Measurements from ENCODE around the gene SKP2.
"Not testable (repeated sequence)": the region's sequence is repeated elsewhere in the genome, so short reads cannot be mapped to it uniquely, and the experiment has no call there.

SKP2 gene

DNA sequence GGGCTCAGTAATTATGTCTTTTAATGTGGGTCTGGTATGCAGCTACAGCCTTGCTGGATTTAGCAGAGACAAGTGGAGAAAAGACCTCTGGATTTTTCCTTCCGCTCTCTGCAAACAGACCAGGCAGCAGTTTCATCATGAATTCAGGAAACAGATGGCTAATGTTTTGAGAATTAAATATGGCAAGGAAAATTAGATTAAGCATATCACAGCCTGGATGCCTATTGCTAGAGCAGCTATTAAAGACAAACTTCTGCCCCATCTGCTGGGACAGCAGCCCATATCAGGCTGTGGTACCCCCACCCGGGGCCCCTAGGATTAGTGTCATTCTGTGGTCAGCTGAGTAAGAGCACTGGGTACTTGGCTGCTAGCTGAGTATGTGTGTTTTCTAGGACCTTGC lies 6.2 kb downstream of the SKP2 start:
- DNase-seq: no peak

DNA sequence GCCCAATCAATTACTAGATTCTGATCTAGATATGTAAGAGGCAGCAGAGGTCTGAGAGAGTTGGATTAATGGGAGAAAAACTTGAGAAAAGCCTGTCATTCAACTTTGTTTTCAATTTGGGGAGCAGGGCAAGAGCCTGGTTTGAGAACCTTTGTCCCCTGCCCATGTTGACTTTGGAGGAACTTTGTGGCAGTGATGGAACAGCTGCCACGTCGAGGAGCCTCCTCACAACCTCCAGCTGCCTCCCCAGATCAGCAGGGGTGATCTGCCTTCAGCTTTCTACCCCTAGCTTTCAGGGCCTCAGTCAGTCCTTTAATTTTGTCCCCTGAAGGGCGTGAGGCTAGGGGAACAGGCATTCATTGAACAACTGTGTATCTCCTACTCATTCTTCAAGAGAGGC lies 8.7 kb downstream of the SKP2 start:
- DNase-seq: no peak

GRCh38 chr5:36161361-36161760 lies 9.4 kb downstream of the SKP2 start:
- DNase-seq: no peak

DNA sequence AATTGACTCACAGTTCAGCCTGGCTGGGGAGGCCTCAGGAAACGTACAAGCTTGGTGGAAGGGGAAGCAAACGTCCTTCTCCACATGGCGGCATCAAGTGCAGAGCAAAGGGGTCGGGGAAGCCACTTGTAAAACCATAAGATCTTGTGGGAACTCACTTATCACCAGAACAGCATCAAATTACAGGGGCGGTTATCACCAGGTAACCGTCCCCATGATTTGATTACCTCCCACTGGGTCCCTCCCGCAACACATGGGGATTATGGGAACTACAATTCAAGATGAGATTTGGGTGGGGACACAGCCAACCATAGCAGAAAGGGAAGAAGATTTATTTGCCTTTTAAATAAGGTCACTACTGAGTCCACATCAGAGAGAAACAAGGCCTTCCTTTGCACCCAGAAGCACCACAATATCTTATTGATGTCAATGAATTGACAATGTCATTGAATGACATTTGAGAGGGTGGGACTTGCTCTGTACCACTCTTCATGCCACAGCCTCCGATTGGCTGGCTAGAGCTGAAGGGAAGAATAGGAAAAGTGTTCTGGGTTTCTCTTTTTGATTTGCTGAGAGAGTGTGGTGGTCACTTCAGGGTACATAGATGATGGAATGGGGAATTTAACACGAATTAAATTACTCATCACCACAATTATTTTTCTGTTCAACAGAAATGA lies 11.0 kb downstream of the SKP2 start:
- no peak for DNase-seq

- peak; percentile 45 for DNase-seq
These were observed 12.6 kb downstream of the SKP2 start for GRCh38 chr5:36164461-36164860.

DNA sequence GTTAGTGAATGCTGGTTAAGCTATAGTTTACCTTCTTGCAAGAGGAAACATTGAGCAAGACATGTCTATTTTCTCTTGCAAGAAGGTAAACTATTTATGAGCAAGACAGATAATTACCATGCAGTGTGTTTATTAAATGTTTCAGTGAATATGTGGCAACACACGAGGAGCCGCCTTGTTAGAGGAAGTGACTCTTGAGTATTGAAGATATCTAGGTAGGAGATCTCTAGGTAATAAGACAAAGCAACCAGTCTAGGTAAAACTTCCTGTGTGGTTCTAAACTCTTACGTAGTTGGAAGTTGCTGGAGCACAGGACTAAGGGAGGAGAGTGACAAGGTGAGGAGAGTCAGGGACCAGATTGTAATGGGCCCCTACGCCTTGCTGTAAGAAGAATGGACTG lies 16.8 kb downstream of the SKP2 start:
- no peak for DNase-seq

GRCh38 chr5:36170832-36171424 lies 19.0 kb downstream of the SKP2 start:
- DNase-seq: no peak

DNA sequence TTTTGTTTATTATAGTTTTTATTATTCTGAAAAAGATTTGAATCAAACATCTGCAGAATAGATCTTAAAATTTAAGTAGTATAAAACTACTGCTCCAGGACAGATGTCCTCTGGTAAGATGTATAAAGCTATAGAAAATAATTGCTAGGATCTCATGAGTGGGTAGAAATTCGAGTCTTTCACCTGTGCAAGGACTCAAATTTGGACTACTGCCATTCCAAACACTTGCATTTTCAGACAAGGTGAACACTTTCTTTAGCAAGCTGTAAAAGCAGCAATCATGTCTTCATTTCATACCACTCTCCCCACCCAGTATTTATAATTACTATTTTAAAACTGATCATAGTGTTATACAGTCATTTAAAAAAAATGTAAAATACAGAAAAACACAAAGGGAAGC lies 20.7 kb downstream of the SKP2 start:
- DNase-seq: no peak

GRCh38 chr5:36173426-36173825 lies 21.5 kb downstream of the SKP2 start:
- DNase-seq: no peak

DNA sequence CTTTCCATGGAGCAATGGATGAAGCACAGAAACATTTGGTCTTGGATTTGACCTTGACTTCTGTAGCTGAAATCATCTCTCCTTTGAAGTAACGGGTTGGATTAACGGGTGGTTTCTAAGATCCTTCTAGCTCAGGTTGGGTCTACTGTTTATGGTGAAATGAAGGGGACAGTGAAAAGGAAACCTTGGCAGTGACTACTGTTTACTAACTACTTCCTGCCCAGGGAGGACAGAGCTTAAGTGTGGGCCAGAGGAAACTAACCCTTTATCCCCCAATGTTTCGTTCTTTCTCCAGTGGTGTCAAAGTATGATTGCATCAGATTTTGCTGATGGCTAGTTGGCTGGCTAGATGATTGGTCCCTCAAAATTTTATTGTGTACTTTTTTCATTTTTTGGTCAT lies 22.2 kb downstream of the SKP2 start:
- DNase-seq: no peak

DNA sequence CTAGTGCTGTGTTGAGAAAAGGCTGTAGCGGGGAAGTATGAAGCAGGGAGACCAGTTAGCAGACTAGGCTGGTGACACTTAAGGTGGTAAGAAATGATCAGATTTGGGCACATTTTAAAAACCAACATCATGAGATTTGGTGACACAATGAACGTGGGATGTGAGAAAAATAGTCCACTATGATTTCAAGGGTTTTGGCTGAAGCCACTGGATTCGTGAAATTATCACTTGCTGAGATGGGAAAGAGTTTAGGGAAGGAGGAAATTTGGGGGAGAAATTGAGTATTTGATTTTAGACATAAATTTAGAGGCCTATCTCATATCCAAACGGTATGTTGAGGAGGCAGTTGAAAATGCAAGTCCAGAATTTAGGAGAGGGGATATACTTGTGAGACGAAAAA lies 23.1 kb downstream of the SKP2 start:
- DNase-seq: no peak

DNA sequence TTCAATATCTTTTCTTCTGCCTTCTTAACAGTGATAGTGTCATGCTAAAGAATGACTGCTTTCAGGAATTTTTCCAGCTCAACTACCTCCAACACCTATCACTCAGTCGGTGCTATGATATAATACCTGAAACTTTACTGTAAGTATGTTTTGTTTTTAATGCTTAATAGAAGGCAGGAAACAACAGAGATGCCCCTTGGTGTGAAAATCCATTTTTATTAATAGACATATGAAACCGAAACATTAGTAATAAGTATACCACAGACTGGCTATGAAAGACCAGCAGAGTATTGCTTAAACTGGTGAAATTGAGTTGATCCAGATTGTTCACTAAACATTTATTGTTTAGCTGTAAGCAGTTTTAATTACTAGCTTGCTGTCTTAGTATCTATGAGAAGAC lies 25.2 kb downstream of the SKP2 start:
- no peak for DNase-seq

DNA sequence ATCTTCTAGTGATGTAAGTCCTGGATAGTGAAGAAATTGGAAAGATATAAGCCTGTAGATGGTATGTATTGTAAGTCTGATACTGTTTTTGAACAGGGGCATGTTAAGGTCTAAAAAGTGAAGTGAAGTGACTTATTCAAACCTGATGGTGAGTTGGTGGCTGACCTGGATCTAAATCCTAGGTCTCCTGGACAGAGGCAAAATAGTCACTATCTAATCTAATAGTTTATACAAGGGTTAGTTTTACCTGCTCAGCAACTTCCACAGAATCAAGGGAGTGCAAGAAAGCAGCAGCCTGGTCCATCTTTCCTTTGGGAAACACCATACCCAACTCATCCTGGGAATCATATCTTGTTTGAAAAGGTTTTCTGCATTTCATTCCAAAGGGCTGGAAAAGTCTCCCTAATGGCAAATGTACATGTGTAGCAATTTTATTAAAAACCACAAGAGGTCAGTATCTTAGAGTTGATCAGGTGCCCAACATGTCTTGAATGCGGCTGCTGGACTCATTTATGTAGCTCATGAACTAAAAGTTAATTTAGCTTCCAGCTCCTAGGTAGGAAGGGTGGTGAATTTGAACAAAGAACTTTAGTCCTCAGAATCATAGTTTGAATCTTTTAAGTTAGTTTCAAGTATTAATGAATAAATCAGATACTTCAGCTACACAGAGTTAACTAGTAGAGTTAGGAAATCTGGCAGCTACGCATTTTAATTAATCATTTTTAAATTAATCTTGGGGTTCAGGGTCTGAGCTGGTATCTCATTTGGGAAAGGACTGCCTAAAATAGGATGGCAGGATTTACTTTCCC lies 26.0 kb downstream of the SKP2 start:
- no peak for DNase-seq

DNA sequence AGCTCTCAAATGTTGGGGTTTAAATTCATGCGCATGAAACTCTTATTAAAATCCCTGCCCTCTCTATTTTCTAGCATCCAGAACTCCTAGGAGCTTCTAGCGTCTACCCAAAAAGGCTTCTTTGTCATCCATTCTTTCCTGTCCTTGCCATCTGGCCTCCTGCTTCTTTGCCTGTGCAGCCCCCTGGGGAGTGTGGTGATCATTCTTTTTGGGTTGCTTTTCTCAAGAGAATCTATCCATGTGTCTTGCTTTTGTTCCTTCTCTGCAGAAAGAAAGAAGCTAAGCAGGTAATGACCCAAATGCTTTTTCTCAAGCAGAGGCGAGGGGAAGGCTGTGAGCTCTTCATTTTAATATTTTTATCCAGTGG lies 26.6 kb downstream of the SKP2 start:
- no peak for DNase-seq

- no peak for DNase-seq
These were observed 28.0 kb downstream of the SKP2 start for GRCh38 chr5:36179950-36180349.

DNA sequence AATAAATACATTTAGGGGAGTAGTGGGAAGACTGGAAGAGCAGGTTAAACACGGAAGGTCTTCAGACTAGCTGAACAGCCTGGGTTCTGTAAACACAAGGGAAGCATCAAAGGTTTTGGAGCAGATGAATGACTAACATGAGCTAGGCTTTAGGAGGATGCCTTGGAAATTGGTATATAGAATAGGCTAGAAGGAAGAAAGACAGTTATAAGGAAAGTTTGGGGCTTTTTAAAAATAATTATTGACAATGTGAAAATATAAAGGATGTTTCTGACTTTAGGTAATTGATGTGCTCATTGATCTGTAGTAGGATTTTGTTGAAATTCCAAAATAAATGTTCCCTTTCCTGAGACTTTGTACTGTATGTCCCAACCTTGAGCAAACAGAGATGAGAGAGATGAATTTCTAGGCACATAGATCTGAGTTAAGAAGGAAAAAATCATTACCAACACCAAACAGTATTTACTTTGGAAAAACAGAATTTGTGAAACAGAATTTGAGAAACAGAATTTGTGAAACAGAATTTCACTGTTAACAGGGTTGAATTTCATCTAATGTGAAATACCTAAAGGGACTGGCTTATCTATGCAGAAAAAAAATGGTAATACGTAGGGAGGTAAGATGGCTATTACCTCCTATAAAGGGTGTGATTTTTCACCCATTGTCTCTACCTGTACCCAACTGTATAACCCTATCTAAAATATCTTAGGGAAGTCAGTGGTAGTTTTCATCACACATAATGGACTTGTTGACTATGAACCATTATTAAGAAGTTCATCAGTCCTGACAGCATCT lies 28.8 kb downstream of the SKP2 start:
- DNase-seq: no peak

GRCh38 chr5:36181774-36182173 lies 29.9 kb downstream of the SKP2 start:
- DNase-seq: no peak

DNA sequence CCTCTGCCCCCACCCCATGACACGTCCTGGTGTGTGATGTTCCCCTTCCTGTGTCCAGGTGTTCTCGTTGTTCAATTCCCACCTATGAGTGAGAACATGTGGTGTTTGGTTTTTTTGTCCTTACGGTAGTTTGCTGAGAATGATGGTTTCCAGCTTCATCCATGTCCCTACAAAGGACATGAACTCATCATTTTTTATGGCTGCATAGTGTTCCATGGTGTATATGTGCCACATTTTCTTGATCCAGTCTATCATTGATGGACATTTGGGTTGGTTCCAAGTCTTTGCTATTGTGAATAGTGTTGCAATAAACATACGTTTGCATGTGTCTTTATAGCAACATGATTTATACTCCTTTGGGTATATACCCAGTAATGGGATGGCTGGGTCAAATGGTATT lies 32.5 kb downstream of the SKP2 start:
- not testable (repeated sequence) for DNase-seq

DNA sequence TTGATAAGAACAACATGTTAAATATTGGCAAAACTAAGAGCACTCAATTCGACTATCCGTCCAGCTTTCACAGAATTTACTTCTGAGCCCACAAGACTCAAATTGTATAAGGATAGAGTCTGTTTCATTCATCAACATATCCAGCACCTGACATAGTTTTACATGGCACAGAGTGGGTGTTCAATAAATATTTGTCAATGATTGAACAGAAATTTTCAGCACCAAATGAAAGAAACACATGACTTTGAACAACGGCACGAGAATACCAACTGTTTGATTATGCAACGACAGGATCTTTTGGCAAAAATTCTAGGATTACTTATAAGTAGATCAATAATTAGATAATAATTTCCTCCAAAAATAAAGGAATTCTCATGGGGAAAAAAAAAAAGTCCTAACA lies 41.8 kb downstream of the SKP2 start:
- DNase-seq: no peak

- DNase-seq: no peak
These were observed 46.4 kb downstream of the SKP2 start for GRCh38 chr5:36198281-36198680.

DNA sequence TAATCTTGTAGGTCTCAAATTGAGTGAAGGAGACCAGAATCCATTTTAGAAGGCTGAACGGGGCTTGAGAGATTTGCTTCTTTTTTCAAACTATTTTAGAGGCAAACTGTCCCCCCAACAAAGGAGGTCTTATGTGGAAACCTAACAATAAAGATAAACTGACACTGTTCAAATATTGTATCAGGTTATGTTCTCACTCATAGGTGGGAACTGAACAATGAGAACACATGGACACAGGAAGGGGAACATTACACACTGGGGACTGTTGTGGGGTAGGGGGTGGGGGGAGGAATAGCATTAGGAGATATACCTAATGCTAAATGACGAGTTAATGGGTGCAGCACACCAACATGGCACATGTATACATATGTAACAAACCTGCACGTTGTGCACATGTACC lies 46.9 kb downstream of the SKP2 start:
- not testable (repeated sequence) for DNase-seq

- no peak for DNase-seq
These were observed 47.7 kb downstream of the SKP2 start for GRCh38 chr5:36199620-36200019.

- no peak for DNase-seq
These were observed 48.6 kb downstream of the SKP2 start for GRCh38 chr5:36200513-36200912.
